Fibroblast of lung (primary cell): ENCODE measurements around the gene STPG4. TPM values are rescaled to one million over a fixed set of nuclear protein-coding genes. Genes with fewer than 3 reads are reported as not detected.
A peak's percentile ranks its signal among the peaks of the same experiment; 100 is the strongest.

Source experiments
- DNase-seq, 2 donors: peaks; one replicate each; pipeline versions ENCODE4 v3.0.0 to v3.0.0-alpha.2; 2010; ENCODE audit warnings: low read depth in 2 of 2
- H2AFZ ChIP-seq: 2 replicates; pipeline ENCODE4 v1.5.1; 2012; ENCODE audit warnings: low read length, control low read depth, inconsistent platforms
- H3K27ac ChIP-seq: 2 replicates; pipeline ENCODE4 v1.5.1; 2011; ENCODE audit warnings: low read length, control low read depth; ENCODE audit not compliant: insufficient read depth
- H3K27me3 ChIP-seq: 2 replicates; pipeline ENCODE4 v1.5.1; 2011; ENCODE audit warnings: mild to moderate bottlenecking, low read length; ENCODE audit not compliant: control insufficient read depth, insufficient read depth
- H3K36me3 ChIP-seq: 2 replicates; pipeline ENCODE4 v1.5.1; 2011; ENCODE audit warnings: low read length; ENCODE audit not compliant: control insufficient read depth, insufficient read depth
- H3K4me1 ChIP-seq: 2 replicates; pipeline ENCODE4 v1.5.1; 2011; ENCODE audit warnings: low read length; ENCODE audit not compliant: control insufficient read depth, insufficient read depth; ENCODE audit errors: extremely low read depth
- H3K4me2 ChIP-seq: 2 replicates; pipeline ENCODE4 v1.5.1; 2011; ENCODE audit warnings: low read length, control low read depth; ENCODE audit not compliant: insufficient read depth; ENCODE audit errors: extremely low read depth
- H3K4me3 ChIP-seq, 4 experiments: fragments of 200-600 bp in 1 of 4; sonication (generic) in 1 of 4; replicated peaks in 1 of 4; 2 replicates each; pipeline ENCODE4 v1.5.1; 2011 to 2016; ENCODE audit warnings: low read length in 4 of 4, low read depth in 3 of 4, mild to moderate bottlenecking in 3 of 4, control low read depth in 2 of 4, inconsistent platforms in 1 of 4, mixed read lengths in 1 of 4; ENCODE audit not compliant: insufficient read depth in 1 of 4; ENCODE audit errors: control extremely low read depth in 1 of 4
- H3K79me2 ChIP-seq: 2 replicates; pipeline ENCODE4 v1.5.1; 2012; ENCODE audit warnings: mild to moderate bottlenecking, low read length, inconsistent platforms; ENCODE audit not compliant: control insufficient read depth, insufficient read depth
- H3K9ac ChIP-seq: 2 replicates; pipeline ENCODE4 v1.5.1; 2011; ENCODE audit warnings: mild to moderate bottlenecking, low read length, control low read depth; ENCODE audit not compliant: insufficient read depth
- H3K9me3 ChIP-seq: 2 replicates; pipeline ENCODE4 v1.5.1; 2012; ENCODE audit warnings: low read depth, low read length; ENCODE audit not compliant: control insufficient read depth, insufficient read depth
- H4K20me1 ChIP-seq: 2 replicates; pipeline ENCODE4 v1.5.1; 2011; ENCODE audit warnings: low read length; ENCODE audit not compliant: control insufficient read depth, insufficient read depth; ENCODE audit errors: extremely low read depth
- CTCF ChIP-seq, 2 donors: IDR thresholded peaks in 1 of 2; conservative IDR thresholded peaks in 1 of 2; 1 replicate in 1 of 2; 2 replicates in 1 of 2; pipeline ENCODE4 v1.5.1; 2011 to 2012; ENCODE audit warnings: low read length in 2 of 2, control low read depth in 1 of 2, inconsistent platforms in 1 of 2, low read depth in 1 of 2, mild to moderate bottlenecking in 1 of 2
- EZH2 ChIP-seq: IDR thresholded peaks from 2 replicates; pipeline ENCODE4 v1.5.1; 2012; ENCODE audit warnings: low read length, control low read depth, mild to moderate bottlenecking; ENCODE audit errors: missing control alignments
- polyA plus RNA-seq, 2 donors: library from polyadenylated mRNA; depleted of rRNA in 1 of 2; stranded (reverse) in 1 of 2; unstranded in 1 of 2; fragments of >200 nt; gene quantifications; 2 replicates each; pipeline ENCODE4 v1.2.1, GENCODE V29; 2011 to 2012; ENCODE audit warnings: missing spikeins in 1 of 2
- total RNA-seq: library from RNA; depleted of rRNA; stranded (reverse); fragments of >200 nt; gene quantifications from 2 replicates; pipeline ENCODE4 v1.2.1, GENCODE V29; 2014

STPG4 gene
- total and polyA plus RNA-seq, 2 donors (not counting 1 experiment from before 2014, with no cell fraction given): 0.33 TPM; not detected in 1

GRCh38 chr2:47064106-47064505 is 91.0 kb downstream of the STPG4 start:
- DNase-seq: no peak
- no peak overlapping the region for H3K4me2 ChIP-seq
- H2AFZ ChIP-seq: no peak overlapping the region
- H3K79me2 ChIP-seq: no peaks in the 10 kb centered on the region
- no peaks in the 10 kb centered on the region for H3K27me3 ChIP-seq
- TF ChIP-seq CTCF (conservative IDR thresholded peaks at IDR 0.05 in 1 of 2, IDR thresholded peaks at IDR 0.05 in 1 of 2; ENCODE audit: low read depth in 1 of 2, low read length in 2 of 2) (no peak), EZH2 (no peak)
- peaks cover 5% of the 10 kb centered on the region for H3K36me3 ChIP-seq
- H4K20me1 ChIP-seq: no peaks in the 10 kb centered on the region
- H3K9ac ChIP-seq: no peak overlapping the region
- H3K27ac ChIP-seq: peak overlapping the region; percentile 33
- no peak overlapping the region for H3K4me3 ChIP-seq
- H3K4me1 ChIP-seq: peaks cover 48% of the 10 kb centered on the region
- no peaks in the 10 kb centered on the region for H3K9me3 ChIP-seq

- H3K9ac ChIP-seq: no peak overlapping the region
- H3K79me2 ChIP-seq: no peaks in the 10 kb centered on the region
- no peaks in the 10 kb centered on the region for H3K9me3 ChIP-seq
- peaks cover 5% of the 10 kb centered on the region for H3K36me3 ChIP-seq
- H4K20me1 ChIP-seq: no peaks in the 10 kb centered on the region
- DNase-seq: no peak
- H3K27ac ChIP-seq: peak overlapping the region; percentile 33
- no peak overlapping the region for H2AFZ ChIP-seq
- no peaks in the 10 kb centered on the region for H3K27me3 ChIP-seq
- TF ChIP-seq CTCF (conservative IDR thresholded peaks at IDR 0.05 in 1 of 2, IDR thresholded peaks at IDR 0.05 in 1 of 2; ENCODE audit: low read depth in 1 of 2, low read length in 2 of 2): no peak
- TF ChIP-seq EZH2: no peak
- no peak overlapping the region for H3K4me2 ChIP-seq
- peaks cover 47% of the 10 kb centered on the region for H3K4me1 ChIP-seq
- no peak overlapping the region for H3K4me3 ChIP-seq
These were observed 91.6 kb downstream of the STPG4 start for GRCh38 chr2:47063538-47063930.

DNA sequence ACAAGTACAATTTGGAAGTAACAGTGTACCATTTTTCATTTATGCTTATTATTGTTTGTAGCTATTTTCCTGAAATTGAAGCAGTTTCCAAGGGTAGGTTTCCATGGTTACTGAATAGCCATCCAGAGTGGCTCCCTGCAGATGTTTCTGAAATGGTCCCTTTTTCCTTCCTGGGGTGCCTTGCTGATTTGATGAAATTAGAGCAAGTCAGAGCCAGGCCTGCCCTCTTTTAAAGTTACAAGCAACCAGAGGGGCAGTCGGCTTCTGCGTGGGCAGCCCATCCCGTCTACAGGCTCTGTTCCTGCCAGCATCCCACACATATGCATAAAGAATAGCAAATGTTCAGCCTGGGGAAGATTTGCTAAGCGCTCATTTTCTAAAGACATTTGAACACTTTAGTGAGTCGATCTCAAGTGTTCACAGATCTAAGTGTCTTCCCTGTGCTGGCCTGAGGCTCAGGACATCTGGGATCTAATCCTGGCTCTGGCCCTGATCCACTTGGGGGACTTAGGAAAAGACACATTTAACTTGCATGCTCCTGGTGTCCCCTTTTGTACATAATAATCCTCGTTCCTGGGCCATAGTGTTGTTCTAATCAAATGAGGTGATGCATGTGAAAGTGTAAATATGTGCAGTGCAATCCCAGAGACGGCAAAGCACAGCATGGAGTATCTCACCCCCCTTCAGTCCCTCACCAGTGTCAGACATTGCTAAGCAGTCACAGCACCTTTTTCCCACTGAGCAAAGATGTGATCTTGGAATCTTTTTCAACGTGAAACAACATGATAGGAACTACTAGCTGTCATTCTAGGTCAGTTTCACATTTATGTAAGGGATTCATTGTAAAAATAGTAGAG is 92.2 kb downstream of the STPG4 start:
- no peak overlapping the region for H3K4me3 ChIP-seq
- H3K36me3 ChIP-seq: peaks cover 5% of the 10 kb centered on the region
- peak overlapping the region; percentile 33 for H3K27ac ChIP-seq
- no peaks in the 10 kb centered on the region for H3K9me3 ChIP-seq
- H2AFZ ChIP-seq: no peak overlapping the region
- no peaks in the 10 kb centered on the region for H3K27me3 ChIP-seq
- no peaks in the 10 kb centered on the region for H3K79me2 ChIP-seq
- no peak overlapping the region for H3K9ac ChIP-seq
- H3K4me1 ChIP-seq: peaks cover 50% of the 10 kb centered on the region
- peak; percentile 27 to 36 for DNase-seq
- no peak overlapping the region for H3K4me2 ChIP-seq
- no peaks in the 10 kb centered on the region for H4K20me1 ChIP-seq
- no peak for TF ChIP-seq CTCF (conservative IDR thresholded peaks at IDR 0.05 in 1 of 2, IDR thresholded peaks at IDR 0.05 in 1 of 2; ENCODE audit: low read depth in 1 of 2, low read length in 2 of 2)
- TF ChIP-seq EZH2: no peak
